Lower lobe of right lung (tissue), 2 donors: ENCODE results near the gene SLC17A1. TPM values are rescaled to one million over a fixed set of nuclear protein-coding genes. Genes with fewer than 3 reads are reported as not detected.

Source experiments
- ATAC-seq, 2 donors: fragments of 200-7000 bp; cut with Tn5 transposase; one replicate each; pipeline ENCODE4 v1.9.1; 2020 to 2022; ENCODE audit warnings: mild to moderate bottlenecking in 2 of 2, moderate library complexity in 2 of 2
- DNase-seq: peaks from one replicate; pipeline ENCODE4 v3.0.0-alpha.2; 2020
- H3K27ac ChIP-seq: fragments of 200-600 bp; one replicate; pipeline ENCODE4 v1.8.0; 2022
- H3K27me3 ChIP-seq: fragments of 200-600 bp; one replicate; pipeline ENCODE4 v1.8.0; 2022; ENCODE audit warnings: low read depth
- H3K36me3 ChIP-seq: fragments of 200-600 bp; one replicate; pipeline ENCODE4 v1.8.0; 2022; ENCODE audit warnings: mild to moderate bottlenecking
- H3K4me1 ChIP-seq: fragments of 200-600 bp; one replicate; pipeline ENCODE4 v1.8.0; 2022
- H3K4me3 ChIP-seq: fragments of 200-600 bp; one replicate; pipeline ENCODE4 v1.8.0; 2022; ENCODE audit warnings: mild to moderate bottlenecking
- H3K9me3 ChIP-seq: fragments of 200-600 bp; one replicate; pipeline ENCODE4 v1.8.0; 2022
- CTCF ChIP-seq: fragments of 200-600 bp; IDR thresholded peaks from one replicate; pipeline ENCODE4 v1.8.0; 2022; ENCODE audit warnings: antibody characterized with exemption, mild to moderate bottlenecking
- intact Hi-C: fragments of 100-400 bp; cut with DNase I; formaldehyde crosslinking; loops from one replicate; pipeline ENCODE4 v1.11.0; 2022
- total RNA-seq: library from RNA; stranded (reverse); fragmentation: NEBNext Ultra II Directional; extraction: Animal tissue kit (Norgen Biotek cat#: 25700); gene quantifications from one replicate; pipeline ENCODE4 v1.2.1, GENCODE V29; 2021
- donor health status: DM: no; HTN: yes; CAD: no; lungs with severe emphysema.

SLC17A1 gene
- total RNA-seq, 1 donor from 2014 or later: not detected

- no peak for DNase-seq
- no peak overlapping the region for H3K4me3 ChIP-seq
- intact Hi-C loops: no loop called here
- peak; percentile 72 to 83 for ATAC-seq
- H3K9me3 ChIP-seq: no peaks in the 10 kb centered on the region
- TF ChIP-seq CTCF: no peak
- no peaks in the 10 kb centered on the region for H3K27me3 ChIP-seq
- no peak overlapping the region for H3K27ac ChIP-seq
- H3K36me3 ChIP-seq: no peaks in the 10 kb centered on the region
- H3K4me1 ChIP-seq: peaks cover 12% of the 10 kb centered on the region
Observed at GRCh38 chr6:25866011-25866410, 34.2 kb upstream of the SLC17A1 start.

- H3K9me3 ChIP-seq: no peaks in the 10 kb centered on the region
- TF ChIP-seq CTCF: no peak
- H3K27ac ChIP-seq: no peak overlapping the region
- H3K4me3 ChIP-seq: no peak overlapping the region
- H3K36me3 ChIP-seq: no peaks in the 10 kb centered on the region
- no peaks in the 10 kb centered on the region for H3K27me3 ChIP-seq
- no peak for DNase-seq
- H3K4me1 ChIP-seq: peaks cover 12% of the 10 kb centered on the region
- no peak for ATAC-seq
- intact Hi-C loops: no loop called here
Observed at GRCh38 chr6:25863360-25863759, 31.5 kb upstream of the SLC17A1 start.

DNA sequence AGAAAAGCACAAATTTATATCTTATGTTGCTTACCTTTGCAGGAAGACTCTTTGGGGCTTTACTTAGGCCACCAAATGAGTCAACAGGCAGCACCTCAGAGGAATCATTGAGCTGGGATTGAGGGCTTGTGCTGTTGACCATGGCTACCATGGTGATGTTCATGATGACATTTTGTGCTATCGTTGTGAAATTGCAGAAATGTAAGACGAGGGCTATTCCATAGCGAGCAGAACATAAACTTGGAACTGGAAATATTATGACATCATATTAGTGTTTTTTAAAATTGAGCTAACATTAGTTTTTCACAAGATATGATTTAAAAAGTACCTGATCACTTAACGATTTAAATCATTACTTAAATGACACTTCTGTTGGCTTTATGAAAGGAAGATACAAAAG, 30.3 kb upstream of the SLC17A1 start:
- Histone ChIP-seq H3K27ac (no peak overlapping the region), H3K36me3 (no peaks in the 10 kb centered on the region), H3K4me1 (peaks cover 12% of the 10 kb centered on the region), H3K9me3 (no peaks in the 10 kb centered on the region), H3K4me3 (no peak overlapping the region), H3K27me3 (no peaks in the 10 kb centered on the region)
- ATAC-seq (no peak), DNase-seq (no peak)
- TF ChIP-seq CTCF: no peak
- intact Hi-C loops: no loop called here

GRCh38 chr6:25852756-25853155, 20.9 kb upstream of the SLC17A1 start:
- DNase-seq (no peak), ATAC-seq (no peak)
- no peaks in the 10 kb centered on the region for H3K9me3 ChIP-seq
- H3K27me3 ChIP-seq: no peaks in the 10 kb centered on the region
- no peaks in the 10 kb centered on the region for H3K4me1 ChIP-seq
- no peak overlapping the region for H3K4me3 ChIP-seq
- no peaks in the 10 kb centered on the region for H3K36me3 ChIP-seq
- no peak overlapping the region for H3K27ac ChIP-seq
- intact Hi-C loops: no loop called here
- no peak for TF ChIP-seq CTCF

- H3K4me3 ChIP-seq: no peak overlapping the region
- no peaks in the 10 kb centered on the region for H3K9me3 ChIP-seq
- no peaks in the 10 kb centered on the region for H3K36me3 ChIP-seq
- ATAC-seq: no peak
- no peak overlapping the region for H3K27ac ChIP-seq
- TF ChIP-seq CTCF: no peak
- DNase-seq: no peak
- intact Hi-C loops: no loop called here
- no peaks in the 10 kb centered on the region for H3K4me1 ChIP-seq
- no peaks in the 10 kb centered on the region for H3K27me3 ChIP-seq
Observed at GRCh38 chr6:25851961-25852360, 20.1 kb upstream of the SLC17A1 start.

DNA sequence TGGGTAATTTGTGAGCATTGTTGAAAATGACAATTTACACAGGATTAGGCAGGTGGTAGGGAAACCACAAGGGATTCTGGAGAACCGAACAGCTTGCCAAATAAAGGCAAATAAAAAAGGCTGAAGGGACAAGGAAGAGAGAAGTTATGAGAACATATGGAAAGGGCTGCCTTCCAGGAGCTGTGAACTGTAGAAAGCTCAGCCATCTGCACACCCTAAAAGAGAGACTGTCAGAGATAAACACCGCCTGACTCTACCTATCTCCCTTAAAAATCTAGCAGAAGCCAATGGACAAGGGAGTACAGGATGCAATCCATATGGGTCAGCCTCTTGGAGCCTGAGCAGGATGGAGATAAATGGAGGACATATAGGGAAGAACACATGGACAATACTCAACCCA, 12.7 kb upstream of the SLC17A1 start:
- ATAC-seq: no peak
- no peaks in the 10 kb centered on the region for H3K36me3 ChIP-seq
- H3K4me3 ChIP-seq: no peak overlapping the region
- intact Hi-C loops: no loop called here
- H3K9me3 ChIP-seq: no peaks in the 10 kb centered on the region
- H3K27ac ChIP-seq: no peak overlapping the region
- DNase-seq: no peak
- no peak for TF ChIP-seq CTCF
- H3K4me1 ChIP-seq: no peaks in the 10 kb centered on the region
- no peaks in the 10 kb centered on the region for H3K27me3 ChIP-seq
